Epithelial cell of proximal tubule (primary cell): ENCODE data around the gene JPH3. TPM values are rescaled to one million over a fixed set of nuclear protein-coding genes. Genes with fewer than 3 reads are reported as not detected.

Experiments
- DNase-seq: peaks from one replicate; pipeline ENCODE4 v3.0.0-alpha.2; 2011; ENCODE audit warnings: low read depth
- H3K4me3 ChIP-seq: 2 replicates; pipeline ENCODE4 v1.5.1; 2011; ENCODE audit warnings: low read depth, mild to moderate bottlenecking, low read length
- CTCF ChIP-seq: conservative IDR thresholded peaks from 2 replicates; pipeline ENCODE4 v1.5.1; 2012; ENCODE audit warnings: low read depth, mild to moderate bottlenecking, low read length
- total RNA-seq: library from RNA; depleted of rRNA; stranded (reverse); fragments of >200 nt; gene quantifications from 2 replicates; pipeline ENCODE4 v1.2.3, GENCODE V29; 2015

Gene JPH3
- total RNA-seq, 1 donor from 2014 or later = 0.40 TPM

DNA sequence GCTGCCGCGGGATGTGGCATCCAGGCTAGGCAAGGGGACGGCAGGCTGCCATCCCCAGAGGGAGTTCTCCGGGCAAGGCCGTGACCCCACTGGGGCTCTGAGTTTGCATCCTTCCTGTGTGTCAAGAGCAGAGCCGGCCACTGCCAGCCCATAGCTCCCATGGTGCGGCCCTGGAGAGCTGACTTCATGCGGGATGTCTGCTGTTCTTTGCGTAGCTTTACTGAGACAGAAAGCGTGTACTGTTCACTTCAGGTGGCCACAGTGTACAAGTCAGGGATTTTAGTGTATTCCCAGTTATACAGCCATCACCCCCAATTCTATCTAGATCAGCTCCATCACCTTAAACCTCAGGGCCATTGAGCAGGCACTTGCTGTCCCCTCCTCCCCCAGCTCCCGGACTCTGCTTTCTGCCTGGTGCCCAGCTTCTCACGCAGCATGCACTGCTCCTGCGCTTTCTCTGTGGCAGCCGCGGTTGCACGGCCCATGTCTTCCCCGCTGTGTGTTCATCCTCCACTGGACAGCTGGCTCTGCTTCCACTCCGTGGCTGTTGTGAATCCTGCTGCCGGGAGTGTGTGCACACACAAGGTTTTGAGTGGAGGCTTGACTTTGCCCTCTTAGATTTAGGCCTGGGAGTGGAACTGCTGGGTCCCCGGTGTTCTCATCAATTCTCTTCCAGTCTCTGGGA is 92.3 kb downstream of the JPH3 start:
- DNase-seq = no peak
- TF ChIP-seq CTCF = no peak
- H3K4me3 ChIP-seq = no peak overlapping the region

DNA sequence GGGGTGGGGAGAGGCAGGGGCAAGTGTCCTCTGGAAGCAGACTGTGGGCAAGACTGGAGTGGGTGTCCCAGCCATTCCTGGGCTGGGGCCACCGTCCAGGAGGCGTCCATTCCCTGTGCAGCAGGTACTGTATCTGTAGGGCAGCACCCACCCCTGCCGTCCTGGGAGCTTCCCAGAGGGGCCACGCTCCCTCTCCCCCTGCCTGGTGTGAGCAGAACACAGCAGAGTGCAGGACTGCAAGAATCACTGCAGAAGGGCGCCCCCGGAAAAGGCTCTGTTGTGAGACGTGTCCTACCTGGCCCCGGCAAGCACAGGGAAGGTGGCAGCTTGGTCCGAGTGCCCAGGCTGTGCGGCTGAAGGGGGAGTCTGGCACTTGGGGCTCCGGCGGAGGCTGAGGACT is 93.2 kb downstream of the JPH3 start:
- no peak for TF ChIP-seq CTCF
- no peak for DNase-seq
- H3K4me3 ChIP-seq = no peak overlapping the region

GRCh38 chr16:87696726-87697125 is 94.4 kb downstream of the JPH3 start:
- no peak for TF ChIP-seq CTCF
- H3K4me3 ChIP-seq = no peak overlapping the region
- no peak for DNase-seq

DNA sequence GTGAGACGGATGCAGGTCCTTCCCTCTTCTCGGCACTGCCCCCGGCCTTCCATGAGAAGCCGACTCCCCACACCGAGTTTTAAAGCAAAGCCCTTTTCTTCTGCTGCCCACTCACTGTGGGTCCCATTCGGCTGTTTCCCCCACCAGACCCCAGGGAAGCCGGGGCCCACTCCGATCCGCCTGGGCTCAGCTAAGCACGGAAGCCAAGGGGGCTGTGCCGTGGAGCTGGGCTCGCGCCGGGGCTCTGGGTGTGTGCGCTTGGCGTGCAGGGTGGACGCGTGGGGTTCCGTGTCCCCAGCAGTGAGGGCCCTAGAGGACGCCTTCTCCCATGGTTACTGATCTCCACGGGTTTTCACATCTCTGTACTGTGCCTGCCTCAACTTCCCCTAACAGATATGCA is 94.9 kb downstream of the JPH3 start:
- DNase-seq = no peak
- no peak for TF ChIP-seq CTCF
- no peak overlapping the region for H3K4me3 ChIP-seq

- no peak for DNase-seq
- H3K4me3 ChIP-seq = no peak overlapping the region
- no peak for TF ChIP-seq CTCF
Observed at GRCh38 chr16:87697792-87698191, 95.5 kb downstream of the JPH3 start.

DNA sequence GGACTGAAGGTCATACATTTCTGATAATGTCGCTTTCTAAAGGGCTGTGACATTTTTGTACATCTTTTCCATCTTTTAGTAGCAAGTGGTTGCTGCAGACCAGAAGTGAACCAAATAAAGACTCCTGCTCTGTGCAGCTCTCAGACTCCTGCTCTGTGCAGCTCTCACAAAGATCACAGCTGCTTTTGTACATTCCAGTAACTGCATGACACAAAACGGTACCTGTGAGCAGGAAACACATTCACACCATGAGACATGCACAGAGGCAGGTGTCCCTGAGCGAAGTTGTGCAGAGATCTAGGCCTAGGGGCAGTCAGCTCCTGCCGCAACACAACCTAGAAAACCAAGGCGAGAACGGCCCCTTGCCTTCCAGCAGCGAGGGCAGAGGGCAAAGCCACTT is 95.9 kb downstream of the JPH3 start:
- H3K4me3 ChIP-seq = no peak overlapping the region
- no peak for TF ChIP-seq CTCF
- no peak for DNase-seq

- TF ChIP-seq CTCF = no peak
- no peak for DNase-seq
- no peak overlapping the region for H3K4me3 ChIP-seq
Observed at GRCh38 chr16:87698676-87699199, 96.4 kb downstream of the JPH3 start.
